HG02970 (cell line): Measurements from ENCODE around the gene C3orf49.

ENCODE experiments used
- ATAC-seq: cut with Tn5 transposase; IDR thresholded peaks from one replicate; pipeline ENCODE4 v1.9.1; 2021; ENCODE audit warnings: mild to moderate bottlenecking, moderate library complexity, moderate number of reproducible peaks; ENCODE audit not compliant: unreplicated experiment, low FRiP score

Gene C3orf49

DNA sequence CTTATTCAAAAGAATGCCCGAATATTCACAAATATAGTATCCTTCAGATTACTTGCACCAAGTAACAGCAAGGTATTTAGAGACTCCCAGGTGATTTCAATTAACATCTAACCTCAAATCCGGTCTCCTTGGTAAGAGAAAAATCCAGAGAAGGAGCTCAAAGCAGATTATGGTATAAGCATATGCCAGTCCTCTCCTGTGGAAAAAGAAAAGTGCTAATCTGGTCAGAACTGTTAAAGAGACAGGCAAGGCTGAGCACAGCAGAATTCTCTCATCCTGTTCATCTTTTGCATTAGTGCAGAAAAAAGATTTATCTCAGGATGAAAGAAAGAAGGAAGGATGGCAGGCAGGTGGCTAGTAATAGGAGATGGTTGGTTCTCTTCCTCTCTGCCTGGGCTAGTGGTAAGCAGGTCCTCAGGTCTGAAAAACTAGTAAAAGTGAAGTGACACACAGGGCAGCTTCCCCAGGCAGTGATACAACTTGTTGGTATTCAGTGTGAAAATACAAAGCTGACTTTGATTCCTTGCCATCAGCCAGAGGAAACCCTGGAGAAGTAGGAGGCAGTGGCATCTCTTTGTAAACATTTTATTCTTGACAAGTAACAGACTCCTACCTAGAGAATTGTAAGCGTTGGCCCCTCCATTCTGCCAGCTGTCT, 58.8 kb downstream of the C3orf49 start:
- ATAC-seq, result no peak

DNA sequence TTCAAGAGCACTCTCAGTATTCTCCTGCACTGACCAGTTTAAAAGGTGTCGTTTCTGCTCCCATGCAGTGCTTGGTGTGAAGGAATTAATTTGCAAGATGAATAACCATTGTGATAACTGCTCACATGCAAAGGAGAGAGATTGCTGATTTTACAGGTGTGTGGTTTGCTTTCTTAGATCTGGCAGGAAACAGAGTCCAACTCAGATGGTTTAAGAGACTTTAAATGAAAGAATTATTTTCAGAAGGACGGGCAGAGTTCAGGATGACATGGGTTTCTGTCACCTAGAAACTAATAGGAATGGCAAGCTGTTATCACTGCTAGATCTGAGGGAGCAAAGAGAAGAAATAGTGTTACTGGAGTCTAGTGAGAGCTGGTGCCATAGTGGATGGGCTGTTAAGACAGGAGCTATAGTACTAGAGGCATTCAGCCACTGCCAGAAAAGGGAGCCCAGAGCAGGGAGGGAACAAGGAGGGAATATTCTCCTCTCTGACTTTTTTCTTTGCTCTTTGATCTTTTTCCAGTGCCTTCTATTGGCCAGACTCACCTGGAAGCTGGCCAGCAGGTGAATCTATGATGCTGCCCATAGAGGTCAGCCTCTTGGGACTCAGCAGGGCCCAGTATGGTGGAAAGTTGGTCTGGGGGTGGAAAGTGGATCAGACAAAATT, 59.4 kb downstream of the C3orf49 start:
- ATAC-seq, result no peak

- no peak for ATAC-seq
Measured at GRCh38 chr3:63880653-63881052, 61.6 kb downstream of the C3orf49 start.

GRCh38 chr3:63886858-63887257, 67.8 kb downstream of the C3orf49 start:
- ATAC-seq, result no peak

GRCh38 chr3:63891518-63891917, 72.4 kb downstream of the C3orf49 start:
- no peak for ATAC-seq

GRCh38 chr3:63892773-63893352, 73.8 kb downstream of the C3orf49 start:
- no peak for ATAC-seq

DNA sequence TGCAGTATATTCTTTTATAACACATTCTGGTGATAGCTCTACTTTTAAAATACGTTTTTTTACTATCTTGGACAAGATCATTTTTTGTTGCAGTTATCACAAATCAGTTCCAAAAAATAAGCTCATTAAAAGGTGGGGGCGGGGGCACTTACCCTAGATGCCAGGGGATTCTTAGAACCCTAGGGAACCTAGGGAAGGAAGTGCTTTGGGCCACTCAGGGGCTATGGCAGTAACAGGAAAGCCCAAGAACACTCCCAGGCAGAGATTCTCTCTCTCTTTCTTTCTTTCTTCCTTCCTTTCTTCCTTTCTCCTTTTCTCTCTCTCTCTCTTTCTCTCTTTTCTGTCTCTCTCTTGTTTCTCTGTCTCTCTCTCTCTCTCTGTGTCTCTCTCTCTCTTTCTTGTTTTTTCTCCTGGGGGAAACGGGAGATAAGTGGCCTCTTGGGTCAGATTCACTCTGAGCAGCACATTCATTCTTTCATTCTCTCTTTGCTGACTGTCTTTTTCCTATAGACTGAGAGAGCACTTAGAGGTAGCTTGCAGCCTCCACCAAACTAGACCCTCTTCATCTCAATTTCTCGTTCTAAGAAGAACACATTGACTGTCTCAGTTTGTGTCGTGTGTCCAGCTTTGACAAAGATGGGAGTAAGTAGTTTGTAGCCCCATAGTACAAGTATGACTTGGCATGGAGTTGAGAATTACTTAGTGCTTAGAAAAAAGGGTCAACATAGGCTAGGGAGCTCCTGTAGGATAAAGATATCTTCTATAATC, 76.5 kb downstream of the C3orf49 start:
- ATAC-seq, result no peak

DNA sequence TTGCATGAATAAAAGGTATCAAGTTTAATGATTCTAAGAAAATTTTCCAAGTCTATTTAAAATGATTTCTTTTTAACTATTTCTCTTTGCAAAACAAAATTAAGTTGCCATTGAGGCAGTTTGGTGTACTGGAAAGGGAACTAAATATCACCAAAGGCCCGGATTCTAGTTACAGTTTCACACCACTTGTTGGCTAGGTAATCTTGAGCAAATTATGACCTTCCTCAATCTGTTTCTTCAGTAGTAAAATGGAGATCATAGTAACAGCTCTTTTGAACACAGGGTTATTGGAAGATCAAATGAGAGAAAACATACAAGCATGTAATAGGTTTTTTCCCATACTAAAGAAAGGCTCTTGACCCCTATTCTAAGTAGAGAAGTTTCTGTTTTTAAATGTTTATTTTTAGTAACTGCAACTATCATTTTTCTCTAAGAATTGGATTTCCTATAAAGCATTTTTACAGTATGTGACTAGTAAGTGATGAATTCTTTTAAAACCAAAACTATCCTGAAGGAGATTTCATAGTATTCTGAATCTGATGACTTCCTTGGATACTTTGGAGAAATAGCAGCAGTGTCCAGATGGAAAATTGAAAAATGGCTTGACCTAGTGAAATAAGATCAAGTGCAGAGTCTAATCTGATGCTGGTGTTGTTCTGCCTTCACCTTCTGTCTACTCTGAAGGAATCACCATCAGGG, 77.4 kb downstream of the C3orf49 start:
- no peak for ATAC-seq
